ENCODE measurements around the gene LUC7L.
"Not testable (repeated sequence)": the region's sequence is repeated elsewhere in the genome, so short reads cannot be mapped to it uniquely, and the experiment has no call there.

- not testable (repeated sequence) for TF ChIP-seq CTCF (IDR thresholded peaks at IDR 0.05); POLR2A (IDR thresholded peaks at IDR 0.05); POLR2AphosphoS5 (IDR thresholded peaks at IDR 0.05; ENCODE audit: insufficient read depth in 1 of 2, low read depth in 1 of 2)
Observed at GRCh38 chr16:164134-164823, 65.0 kb downstream of the LUC7L start.
